Measurements from ENCODE around the gene OLAH.

DNA sequence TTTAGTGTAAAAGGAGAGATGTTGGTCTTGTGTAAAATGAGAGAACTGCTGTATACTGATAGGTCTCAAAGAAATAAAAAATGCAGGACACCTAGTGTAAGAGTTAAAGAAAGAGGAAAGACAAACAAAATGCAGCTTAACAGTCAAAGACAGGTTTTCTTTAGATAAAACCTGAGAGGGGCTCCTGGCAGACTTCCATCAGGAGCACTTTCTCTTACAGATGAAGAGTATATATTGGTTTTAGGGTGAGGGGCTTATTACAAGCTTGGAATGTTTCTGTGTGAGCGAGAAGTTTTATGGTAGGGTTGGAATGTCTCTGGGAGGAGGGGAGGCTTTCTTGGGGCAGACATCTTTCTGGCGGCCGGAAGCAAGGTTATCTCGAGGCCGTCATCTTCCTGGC lies 28.6 kb downstream of the OLAH start:
- TF ChIP-seq, protein P1, sequence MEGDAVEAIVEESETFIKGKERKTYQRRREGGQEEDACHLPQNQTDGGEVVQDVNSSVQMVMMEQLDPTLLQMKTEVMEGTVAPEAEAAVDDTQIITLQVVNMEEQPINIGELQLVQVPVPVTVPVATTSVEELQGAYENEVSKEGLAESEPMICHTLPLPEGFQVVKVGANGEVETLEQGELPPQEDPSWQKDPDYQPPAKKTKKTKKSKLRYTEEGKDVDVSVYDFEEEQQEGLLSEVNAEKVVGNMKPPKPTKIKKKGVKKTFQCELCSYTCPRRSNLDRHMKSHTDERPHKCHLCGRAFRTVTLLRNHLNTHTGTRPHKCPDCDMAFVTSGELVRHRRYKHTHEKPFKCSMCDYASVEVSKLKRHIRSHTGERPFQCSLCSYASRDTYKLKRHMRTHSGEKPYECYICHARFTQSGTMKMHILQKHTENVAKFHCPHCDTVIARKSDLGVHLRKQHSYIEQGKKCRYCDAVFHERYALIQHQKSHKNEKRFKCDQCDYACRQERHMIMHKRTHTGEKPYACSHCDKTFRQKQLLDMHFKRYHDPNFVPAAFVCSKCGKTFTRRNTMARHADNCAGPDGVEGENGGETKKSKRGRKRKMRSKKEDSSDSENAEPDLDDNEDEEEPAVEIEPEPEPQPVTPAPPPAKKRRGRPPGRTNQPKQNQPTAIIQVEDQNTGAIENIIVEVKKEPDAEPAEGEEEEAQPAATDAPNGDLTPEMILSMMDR (IDR thresholded peaks at IDR 0.05; ENCODE audit: low read depth, low read length), result no peak
- no peak for TF ChIP-seq EZH2phosphoT487 (IDR thresholded peaks at IDR 0.05; ENCODE audit: low read depth)
